OCI-LY3 (cell line): ENCODE results near the gene RPGRIP1.

ENCODE experiments used
- CTCF ChIP-seq: fragments of 200-600, 300-600 bp; sonication (generic); IDR thresholded peaks from 2 replicates; pipeline ENCODE4 v1.5.1; 2014; ENCODE audit warnings: antibody characterized with exemption, low read length, low read depth
- EZH2phosphoT487 ChIP-seq: fragments of 200-600 bp; shearing (Covaris generic); IDR thresholded peaks from 2 replicates; pipeline ENCODE4 v1.6.1; 2018; ENCODE audit warnings: antibody characterized with exemption, mixed run types, low read depth

- TF ChIP-seq EZH2phosphoT487 (no peak), CTCF (no peak)
These were observed 20.7 kb upstream of the RPGRIP1 start for GRCh38 chr14:21258889-21259787.
